RKO (cell line): ENCODE measurements around the gene VRK1.

ENCODE experiments used
- DNase-seq: peaks from one replicate; pipeline ENCODE4 v3.0.0-alpha.2; 2016; ENCODE audit warnings: low spot score

The VRK1 gene

GRCh38 chr14:96888158-96888557 lies 91.0 kb downstream of the VRK1 start:
- no peak for DNase-seq

GRCh38 chr14:96888593-96888992 lies 91.4 kb downstream of the VRK1 start:
- no peak for DNase-seq

GRCh38 chr14:96889091-96889490 lies 91.9 kb downstream of the VRK1 start:
- no peak for DNase-seq

GRCh38 chr14:96893966-96894622 lies 96.9 kb downstream of the VRK1 start:
- DNase-seq = no peak

- DNase-seq = no peak
Measured at GRCh38 chr14:96894966-96895365, 97.8 kb downstream of the VRK1 start.

- no peak for DNase-seq
Measured at GRCh38 chr14:96895658-96896271, 98.6 kb downstream of the VRK1 start.

GRCh38 chr14:96897184-96897583 lies 100.0 kb downstream of the VRK1 start:
- no peak for DNase-seq

GRCh38 chr14:96901227-96901626 lies 104.0 kb downstream of the VRK1 start:
- no peak for DNase-seq

GRCh38 chr14:96902004-96902403 lies 104.8 kb downstream of the VRK1 start:
- DNase-seq = no peak

- no peak for DNase-seq
Measured at GRCh38 chr14:96903444-96904023, 106.4 kb downstream of the VRK1 start.

- no peak for DNase-seq
Measured at GRCh38 chr14:96904201-96904600, 107.0 kb downstream of the VRK1 start.

- no peak for DNase-seq
Measured at GRCh38 chr14:96905065-96905464, 107.9 kb downstream of the VRK1 start.

GRCh38 chr14:96905825-96906224 lies 108.6 kb downstream of the VRK1 start:
- DNase-seq = no peak

GRCh38 chr14:96906434-96906833 lies 109.3 kb downstream of the VRK1 start:
- DNase-seq = no peak

- DNase-seq = no peak
Measured at GRCh38 chr14:96909841-96910364, 112.7 kb downstream of the VRK1 start.

- no peak for DNase-seq
Measured at GRCh38 chr14:96911499-96912149, 114.4 kb downstream of the VRK1 start.

GRCh38 chr14:96914571-96915128 lies 117.5 kb downstream of the VRK1 start:
- no peak for DNase-seq

- DNase-seq = no peak
Measured at GRCh38 chr14:96915478-96915877, 118.3 kb downstream of the VRK1 start.

GRCh38 chr14:96916751-96917150 lies 119.6 kb downstream of the VRK1 start:
- no peak for DNase-seq

- DNase-seq = no peak
Measured at GRCh38 chr14:96917442-96917963, 120.3 kb downstream of the VRK1 start.

GRCh38 chr14:96920023-96920422 lies 122.8 kb downstream of the VRK1 start:
- DNase-seq = no peak

GRCh38 chr14:96920820-96921219 lies 123.6 kb downstream of the VRK1 start:
- DNase-seq = no peak
